Measurements from ENCODE around the gene LRSAM1. TPM values are rescaled to one million over a fixed set of nuclear protein-coding genes. Genes with fewer than 3 reads are reported as not detected.

LRSAM1 gene
- total RNA-seq, 1 donor from 2014 or later, result 6.7 TPM

DNA sequence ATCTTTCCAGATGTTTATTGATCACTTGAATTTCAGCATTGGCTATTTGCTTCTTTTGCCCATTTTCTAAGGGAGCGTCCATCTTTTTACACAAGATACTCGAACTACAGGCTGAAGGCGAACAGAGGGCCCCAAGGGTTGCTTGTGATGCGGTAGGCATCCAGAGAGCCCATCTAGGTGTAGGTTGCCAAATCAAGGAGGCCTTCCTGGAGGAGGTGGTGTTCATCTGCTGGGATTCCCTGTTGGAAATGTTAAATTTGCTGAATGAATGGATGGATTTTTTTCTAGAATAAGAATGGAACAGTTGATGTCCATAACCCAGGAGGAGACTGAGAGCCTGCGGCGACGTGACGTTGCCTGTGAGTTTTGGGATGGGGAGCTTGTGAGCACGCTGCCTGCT lies 31.4 kb downstream of the LRSAM1 start:
- Mint-ChIP-seq H3K4me3 (no peak overlapping the region), H3K4me1 (peaks cover 3% of the 10 kb centered on the region), H3K36me3 (peaks cover 12% of the 10 kb centered on the region), H3K9me3 (no peaks in the 10 kb centered on the region), H3K27me3 (ENCODE audit: insufficient read depth, low read depth) (peaks cover 3% of the 10 kb centered on the region), H3K27ac (no peak overlapping the region)
- no peak overlapping the region for H3K4me3 ChIP-seq
- no peaks in the 10 kb centered on the region for H3K4me1 ChIP-seq
- H3K9me3 ChIP-seq (ENCODE audit: low read depth), result no peaks in the 10 kb centered on the region
- H2AFZ ChIP-seq (replicated peaks), result no peak overlapping the region
- H3F3A ChIP-seq (ENCODE audit: low read depth), result no peaks in the 10 kb centered on the region
- H3K9ac ChIP-seq, result no peak overlapping the region
- no peaks in the 10 kb centered on the region for H3K36me3 ChIP-seq
- TF ChIP-seq, protein P1, sequence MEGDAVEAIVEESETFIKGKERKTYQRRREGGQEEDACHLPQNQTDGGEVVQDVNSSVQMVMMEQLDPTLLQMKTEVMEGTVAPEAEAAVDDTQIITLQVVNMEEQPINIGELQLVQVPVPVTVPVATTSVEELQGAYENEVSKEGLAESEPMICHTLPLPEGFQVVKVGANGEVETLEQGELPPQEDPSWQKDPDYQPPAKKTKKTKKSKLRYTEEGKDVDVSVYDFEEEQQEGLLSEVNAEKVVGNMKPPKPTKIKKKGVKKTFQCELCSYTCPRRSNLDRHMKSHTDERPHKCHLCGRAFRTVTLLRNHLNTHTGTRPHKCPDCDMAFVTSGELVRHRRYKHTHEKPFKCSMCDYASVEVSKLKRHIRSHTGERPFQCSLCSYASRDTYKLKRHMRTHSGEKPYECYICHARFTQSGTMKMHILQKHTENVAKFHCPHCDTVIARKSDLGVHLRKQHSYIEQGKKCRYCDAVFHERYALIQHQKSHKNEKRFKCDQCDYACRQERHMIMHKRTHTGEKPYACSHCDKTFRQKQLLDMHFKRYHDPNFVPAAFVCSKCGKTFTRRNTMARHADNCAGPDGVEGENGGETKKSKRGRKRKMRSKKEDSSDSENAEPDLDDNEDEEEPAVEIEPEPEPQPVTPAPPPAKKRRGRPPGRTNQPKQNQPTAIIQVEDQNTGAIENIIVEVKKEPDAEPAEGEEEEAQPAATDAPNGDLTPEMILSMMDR (IDR thresholded peaks at IDR 0.05), result no peak
- TF ChIP-seq EZH2 (IDR thresholded peaks at IDR 0.05) (no peak), EZH2phosphoT487 (IDR thresholded peaks at IDR 0.05) (no peak)
- no peak overlapping the region for H3K4me2 ChIP-seq
- no peaks in the 10 kb centered on the region for H3K27me3 ChIP-seq
- no peak for DNase-seq (ENCODE audit: low spot score)
- H3K79me2 ChIP-seq (ENCODE audit: low read depth), result no peaks in the 10 kb centered on the region
- H3K27ac ChIP-seq, result no peak overlapping the region
- H4K20me1 ChIP-seq (ENCODE audit: low read depth), result no peaks in the 10 kb centered on the region

DNA sequence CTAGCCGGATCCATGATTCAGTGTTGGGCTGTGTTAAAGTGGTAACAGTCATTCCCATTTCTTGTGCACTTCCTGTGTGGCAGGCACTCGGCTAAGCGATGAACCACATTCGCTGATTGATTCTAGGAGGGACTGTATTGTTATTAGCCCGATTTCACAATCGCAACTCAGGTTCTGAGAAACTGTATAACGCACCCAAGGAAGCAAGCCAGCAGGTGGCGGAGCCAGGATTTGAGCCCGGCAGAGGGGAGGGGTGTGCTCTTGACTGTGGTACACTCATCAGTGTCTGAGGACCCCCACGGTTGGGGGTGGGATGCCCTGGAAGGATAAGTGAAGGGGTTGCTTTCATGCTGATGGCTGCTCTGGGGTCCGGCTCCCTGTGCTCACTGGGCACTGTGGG lies 34.7 kb downstream of the LRSAM1 start:
- peaks cover 4% of the 10 kb centered on the region for H4K20me1 ChIP-seq (ENCODE audit: low read depth)
- H3K4me1 ChIP-seq, result no peaks in the 10 kb centered on the region
- H3K9me3 Mint-ChIP-seq, result no peaks in the 10 kb centered on the region
- no peaks in the 10 kb centered on the region for H3K36me3 ChIP-seq
- no peak overlapping the region for H3K4me2 ChIP-seq
- no peak overlapping the region for H3K27ac Mint-ChIP-seq
- no peak overlapping the region for H3K4me3 Mint-ChIP-seq
- H3K79me2 ChIP-seq (ENCODE audit: low read depth), result no peaks in the 10 kb centered on the region
- TF ChIP-seq EZH2phosphoT487 (IDR thresholded peaks at IDR 0.05) (no peak), EZH2 (IDR thresholded peaks at IDR 0.05) (no peak)
- TF ChIP-seq, protein P1 (IDR thresholded peaks at IDR 0.05), result no peak
- H3K27me3 Mint-ChIP-seq (ENCODE audit: insufficient read depth, low read depth), result peaks cover 4% of the 10 kb centered on the region
- peaks cover 11% of the 10 kb centered on the region for H3K36me3 Mint-ChIP-seq
- no peaks in the 10 kb centered on the region for H3F3A ChIP-seq (ENCODE audit: low read depth)
- H3K27me3 ChIP-seq, result no peaks in the 10 kb centered on the region
- no peak overlapping the region for H3K9ac ChIP-seq
- H3K4me1 Mint-ChIP-seq, result peaks cover 15% of the 10 kb centered on the region
- no peak overlapping the region for H2AFZ ChIP-seq (replicated peaks)
- no peak overlapping the region for H3K4me3 ChIP-seq
- no peaks in the 10 kb centered on the region for H3K9me3 ChIP-seq (ENCODE audit: low read depth)
- no peak for DNase-seq (ENCODE audit: low spot score)
- no peak overlapping the region for H3K27ac ChIP-seq

GRCh38 chr9:127488946-127489345 lies 37.6 kb downstream of the LRSAM1 start:
- H4K20me1 ChIP-seq (ENCODE audit: low read depth), result peaks cover 4% of the 10 kb centered on the region

More at GRCh38 chr9:127488946-127489345, 37.6 kb downstream of the LRSAM1 start:
- Histone ChIP-seq H3K27me3 (no peaks in the 10 kb centered on the region), H3F3A (ENCODE audit: low read depth) (no peaks in the 10 kb centered on the region), H3K79me2 (ENCODE audit: low read depth) (no peaks in the 10 kb centered on the region), H3K9ac (no peak overlapping the region), H3K4me1 (peaks cover 13% of the 10 kb centered on the region), H3K27ac (no peak overlapping the region), H3K9me3 (ENCODE audit: low read depth) (no peaks in the 10 kb centered on the region), H3K36me3 (no peaks in the 10 kb centered on the region), H3K4me2 (no peak overlapping the region), H2AFZ (replicated peaks) (no peak overlapping the region), H3K4me3 (no peak overlapping the region)
- TF ChIP-seq, protein P1 (IDR thresholded peaks at IDR 0.05), result no peak
- TF ChIP-seq EZH2phosphoT487 (IDR thresholded peaks at IDR 0.05), result no peak
- no peak for TF ChIP-seq EZH2 (IDR thresholded peaks at IDR 0.05)
- no peak for DNase-seq (ENCODE audit: low spot score)
- H3K4me1 Mint-ChIP-seq, result peaks cover 36% of the 10 kb centered on the region
- no peak overlapping the region for H3K27ac Mint-ChIP-seq
- no peak overlapping the region for H3K4me3 Mint-ChIP-seq
- H3K9me3 Mint-ChIP-seq, result no peaks in the 10 kb centered on the region
- peaks cover 6% of the 10 kb centered on the region for H3K27me3 Mint-ChIP-seq (ENCODE audit: insufficient read depth, low read depth)
- peaks cover 10% of the 10 kb centered on the region for H3K36me3 Mint-ChIP-seq
